Measurements from ENCODE around the gene FBXL20. TPM values are rescaled to one million over a fixed set of nuclear protein-coding genes. Genes with fewer than 3 reads are reported as not detected.

FBXL20 gene
- polyA plus RNA-seq (3.5 to 5.8 TPM (median 4.9 TPM) in 3 replicates), polyA minus RNA-seq (9.8 to 13.8 TPM (median 13.7 TPM) in 3 replicates)
- polyA plus RNA-seq (2011; ENCODE audit: low read depth), result 5.6 TPM
- 2.7 and 4.1 TPM in 2 replicates for polyA plus RNA-seq (2011; cell fraction: cytosol; rRNA removed)
- polyA plus RNA-seq (2011; cell fraction: nucleus; rRNA removed), result 11.7 and 12.3 TPM in 2 replicates
- 2.9 and 9.7 TPM in 2 replicates for polyA plus RNA-seq (2012; ENCODE audit: low replicate concordance)
- 3.5 TPM for polyA minus RNA-seq (2011; cell fraction: cytosol; rRNA and poly(A)+ RNA removed)
- 11.4 and 18.5 TPM in 2 replicates for polyA minus RNA-seq (2011; cell fraction: nucleus; rRNA and poly(A)+ RNA removed)

GRCh38 chr17:39401412-39402243 lies at the start of gene FBXL20:
TSS of gene FBXL20 (minus strand) at chr17:39401626. CDS start at chr17:39401402, 224 bp downstream.
- no peak for TF ChIP-seq CTCF (optimal IDR thresholded peaks at IDR 0.05 in 1 of 3, IDR thresholded peaks at IDR 0.05 in 1 of 3, conservative IDR thresholded peaks at IDR 0.05 in 1 of 3; ENCODE audit: extremely low read depth in 1 of 3, insufficient read depth in 2 of 3, low read length in 3 of 3)
- TF ChIP-seq EZH2 (IDR thresholded peaks at IDR 0.05; ENCODE audit: low read length), result no peak
- Histone ChIP-seq H2AFZ (ENCODE audit: control insufficient read depth, low read length) (peak within 1 kb of the TSS; percentile 95), H3K27ac (ENCODE audit: control insufficient read depth, insufficient read depth, low read length) (peak within 1 kb of the TSS; percentile 73), H3K27me3 (ENCODE audit: control insufficient read depth, extremely low read depth, insufficient read depth, low read length) (no peaks in the 10 kb centered on the region), H3K4me2 (ENCODE audit: control insufficient read depth, extremely low read depth, insufficient read depth, low read depth, low read length) (peak within 1 kb of the TSS; percentile 99), H3K9me3 (ENCODE audit: control insufficient read depth, low read depth, low read length) (no peaks in the 10 kb centered on the region), H3K4me1 (ENCODE audit: control insufficient read depth, extremely low read depth, insufficient read depth, low read length) (peaks cover 19% of the 10 kb centered on the region), H3K4me3 (ENCODE audit: control insufficient read depth in 2 of 3, extremely low read depth in 1 of 3, insufficient read depth in 2 of 3, low read depth in 1 of 3, low read length in 3 of 3) (peak within 1 kb of the TSS; percentile 69 to 96 (median 74)), H3K9ac (ENCODE audit: control insufficient read depth, extremely low read depth, insufficient read depth, low read length) (peak within 1 kb of the TSS; percentile 84), H3K36me3 (ENCODE audit: control insufficient read depth in 2 of 2, extremely low read depth in 1 of 2, insufficient read depth in 2 of 2, low read length in 2 of 2) (peaks cover 0 to 2% of the 10 kb centered on the region in 2 experiments), H3K9me1 (ENCODE audit: control insufficient read depth, extremely low read depth, insufficient read depth, low read length) (no peaks in the 10 kb centered on the region), H3K79me2 (ENCODE audit: control insufficient read depth, insufficient read depth, low read length) (peaks cover 3% of the 10 kb centered on the region), H4K20me1 (ENCODE audit: control insufficient read depth, extremely low read depth, insufficient read depth, low read length) (no peaks in the 10 kb centered on the region)
- no peak for FAIRE-seq
- dilution Hi-C loops (cut with MboI; ENCODE audit: extremely low pct_ligation_motif_present, low sequenced_read_pairs), result no loop called here
- peak; percentile 50 for DNase-seq (ENCODE audit: low read depth, low spot score)

- Histone ChIP-seq H3K9me3 (ENCODE audit: control insufficient read depth, low read depth, low read length) (no peaks in the 10 kb centered on the region), H3K4me3 (ENCODE audit: control insufficient read depth in 2 of 3, extremely low read depth in 1 of 3, insufficient read depth in 2 of 3, low read depth in 1 of 3, low read length in 3 of 3) (peak within 1 kb of the TSS; percentile 78 to 91 (median 79)), H3K4me2 (ENCODE audit: control insufficient read depth, extremely low read depth, insufficient read depth, low read depth, low read length) (peak within 1 kb of the TSS; percentile 91), H3K79me2 (ENCODE audit: control insufficient read depth, insufficient read depth, low read length) (peaks cover 37% of the 10 kb centered on the region), H2AFZ (ENCODE audit: control insufficient read depth, low read length) (peak within 1 kb of the TSS; percentile 100), H3K9me1 (ENCODE audit: control insufficient read depth, extremely low read depth, insufficient read depth, low read length) (no peaks in the 10 kb centered on the region), H3K27me3 (ENCODE audit: control insufficient read depth, extremely low read depth, insufficient read depth, low read length) (no peaks in the 10 kb centered on the region), H3K36me3 (ENCODE audit: control insufficient read depth in 2 of 2, extremely low read depth in 1 of 2, insufficient read depth in 2 of 2, low read length in 2 of 2) (peaks cover 0 to 5% of the 10 kb centered on the region in 2 experiments), H4K20me1 (ENCODE audit: control insufficient read depth, extremely low read depth, insufficient read depth, low read length) (no peaks in the 10 kb centered on the region), H3K4me1 (ENCODE audit: control insufficient read depth, extremely low read depth, insufficient read depth, low read length) (peaks cover 10% of the 10 kb centered on the region), H3K9ac (ENCODE audit: control insufficient read depth, extremely low read depth, insufficient read depth, low read length) (peak within 1 kb of the TSS; percentile 100), H3K27ac (ENCODE audit: control insufficient read depth, insufficient read depth, low read length) (peak within 1 kb of the TSS; percentile 98)
- dilution Hi-C loops (cut with MboI; ENCODE audit: extremely low pct_ligation_motif_present, low sequenced_read_pairs), result no loop called here
- FAIRE-seq, result peak; percentile 86
- peak; percentile 68 for DNase-seq (ENCODE audit: low read depth, low spot score)
- no peak for TF ChIP-seq EZH2 (IDR thresholded peaks at IDR 0.05; ENCODE audit: low read length)
- no peak for TF ChIP-seq CTCF (optimal IDR thresholded peaks at IDR 0.05 in 1 of 3, IDR thresholded peaks at IDR 0.05 in 1 of 3, conservative IDR thresholded peaks at IDR 0.05 in 1 of 3; ENCODE audit: extremely low read depth in 1 of 3, insufficient read depth in 2 of 3, low read length in 3 of 3)
Measured at GRCh38 chr17:39450847-39451581, 49.6 kb upstream of the FBXL20 start, which contains the start of gene MED1. TSS of gene MED1 (minus strand) at chr17:39451263. CDS start at chr17:39451062, 201 bp downstream.
